Hepatocyte (in vitro differentiated cells): ENCODE results near the gene LTB4R. TPM values are rescaled to one million over a fixed set of nuclear protein-coding genes. Genes with fewer than 3 reads are reported as not detected.
A peak's percentile ranks its signal among the peaks of the same experiment; 100 is the strongest.

ENCODE experiments used
- DNase-seq: peaks from one replicate; pipeline ENCODE4 v3.0.0-alpha.2; 2016; ENCODE audit warnings: low spot score
- H2AFZ ChIP-seq: fragments of 200-600 bp; sonication (generic); 2 replicates; pipeline ENCODE4 v1.6.0; 2016; ENCODE audit warnings: antibody characterized with exemption, mild to moderate bottlenecking
- H3K27ac ChIP-seq: fragments of 200-600 bp; sonication (generic); 2 replicates; pipeline ENCODE4 v1.5.1; 2016; ENCODE audit warnings: mild to moderate bottlenecking
- H3K27me3 ChIP-seq: fragments of 200-600 bp; sonication (generic); 2 replicates; pipeline ENCODE4 v1.6.1; 2016
- H3K36me3 ChIP-seq: fragments of 200-600 bp; sonication (generic); replicated peaks from 2 replicates; pipeline ENCODE4 v1.5.1; 2016; ENCODE audit warnings: low read depth; ENCODE audit not compliant: insufficient read depth
- H3K4me1 ChIP-seq: fragments of 200-600 bp; sonication (generic); 2 replicates; pipeline ENCODE4 v1.5.1; 2016; ENCODE audit warnings: mild to moderate bottlenecking, moderate library complexity; ENCODE audit not compliant: insufficient read depth
- H3K4me2 ChIP-seq: fragments of 200-600 bp; sonication (generic); 2 replicates; pipeline ENCODE4 v1.6.0; 2016
- H3K4me3 ChIP-seq: fragments of 200-600 bp; sonication (generic); 2 replicates; pipeline ENCODE4 v1.5.1; 2016; ENCODE audit warnings: mild to moderate bottlenecking
- H3K79me2 ChIP-seq: fragments of 200-600 bp; sonication (generic); 2 replicates; pipeline ENCODE4 v1.6.0; 2017; ENCODE audit warnings: mild to moderate bottlenecking
- H3K9me2 ChIP-seq: fragments of 200-600 bp; sonication (generic); replicated peaks from 2 replicates; pipeline ENCODE4 v1.6.0; 2017; ENCODE audit warnings: mild to moderate bottlenecking; ENCODE audit not compliant: insufficient read depth
- H3K9me3 ChIP-seq: fragments of 200-600 bp; sonication (generic); 2 replicates; pipeline ENCODE4 v1.5.1; 2016; ENCODE audit warnings: low read depth, mild to moderate bottlenecking
- H4K20me1 ChIP-seq: fragments of 200-600 bp; sonication (generic); 2 replicates; pipeline ENCODE4 v1.6.0; 2016; ENCODE audit warnings: mild to moderate bottlenecking; ENCODE audit not compliant: insufficient read depth, poor library complexity, severe bottlenecking
- EZH2 ChIP-seq: fragments of 200-600 bp; sonication (generic); IDR thresholded peaks from 2 replicates; pipeline ENCODE4 v1.6.1; 2016; ENCODE audit warnings: antibody characterized with exemption, mild to moderate bottlenecking, borderline replicate concordance
- EZH2phosphoT487 ChIP-seq: fragments of 200-600 bp; sonication (generic); IDR thresholded peaks from one replicate; pipeline ENCODE4 v1.6.1; 2018; ENCODE audit warnings: antibody characterized with exemption, mild to moderate bottlenecking, low read depth, moderate library complexity; ENCODE audit not compliant: unreplicated experiment, severe bottlenecking
- WGBS: methylation state at CpG from one replicate; pipeline ENCODE4 v1.1.6; 2016; ENCODE audit warnings: low lambda C conversion rate; ENCODE audit errors: missing lambda C conversion rate; 5-methylcytosine and 5-hydroxymethylcytosine counted together
- polyA plus RNA-seq: library from polyadenylated mRNA; unstranded; fragments of >200 nt; fragmentation: Nextera tagmentation; extraction: Ambion mirVana; gene quantifications from 2 replicates; pipeline ENCODE4 v1.2.1, GENCODE V29; 2016
- total RNA-seq: library from RNA; depleted of rRNA; stranded (reverse); fragments of >200 nt; gene quantifications from 2 replicates; pipeline ENCODE4 v1.2.3, GENCODE V29; 2014
- TF ChIP-seq, protein P1 (sequence below): fragments of 200-600 bp; sonication (generic); IDR thresholded peaks from 2 replicates; pipeline ENCODE4 v1.5.1; 2016; ENCODE audit warnings: antibody characterized with exemption, mild to moderate bottlenecking; ENCODE audit not compliant: poor library complexity

The LTB4R gene
- total and polyA plus RNA-seq, 2 experiments from 2014 or later = 3.6 to 5.1 TPM

DNA sequence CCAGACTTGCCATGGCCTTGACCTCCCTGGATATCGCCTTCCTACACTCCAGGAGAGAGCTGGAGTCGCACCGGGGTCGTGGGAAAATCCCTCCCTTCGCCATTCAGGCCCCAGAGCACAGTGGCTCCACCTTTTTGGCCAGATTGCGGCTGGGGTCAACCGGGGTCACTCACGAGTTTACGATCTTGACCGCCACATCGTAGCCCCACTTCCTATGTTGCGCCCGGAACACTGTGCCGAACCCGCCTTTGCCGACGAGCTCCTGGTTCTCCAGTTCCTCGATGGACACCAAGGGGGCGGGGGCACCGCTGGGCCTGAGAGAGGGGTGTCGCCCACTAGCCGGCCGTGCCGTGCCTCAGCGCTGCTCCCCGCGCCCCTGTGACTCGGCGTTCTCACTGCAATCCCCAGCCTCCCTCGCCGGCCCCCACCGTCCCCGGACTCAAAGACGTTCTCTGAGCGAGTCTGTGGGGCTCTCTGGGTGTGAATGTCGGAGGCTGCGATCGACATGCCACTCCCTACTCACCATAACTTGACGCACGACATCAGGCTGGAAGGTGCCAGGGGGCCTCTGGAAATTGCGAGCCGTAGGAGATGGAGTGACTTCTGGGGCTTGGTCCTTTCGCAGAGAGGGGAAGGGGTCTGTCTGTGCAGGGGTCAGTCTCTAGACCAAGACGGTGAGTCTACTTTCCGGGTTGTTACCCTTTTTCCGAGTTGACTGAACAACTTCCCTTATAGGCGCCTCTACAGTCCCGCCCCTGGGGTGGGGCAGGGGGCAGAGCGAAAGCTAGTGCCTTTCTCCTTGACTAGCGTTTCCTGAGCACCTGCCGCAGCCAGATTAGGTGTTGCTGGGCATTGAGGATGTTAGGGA lies 28.2 kb downstream of the LTB4R start, which contains the start of gene RIPK3:
Gene RIPK3 (minus strand): TSS at position 708 of the 868 bp plus-strand sequence. CDS start 165 bp downstream, at position 543.
- Histone ChIP-seq H4K20me1 (no peaks in the 10 kb centered on the region), H3K4me1 (peaks cover 13% of the 10 kb centered on the region), H2AFZ (peak within 1 kb of the TSS; percentile 55), H3K79me2 (no peaks in the 10 kb centered on the region), H3K4me3 (peak within 1 kb of the TSS; percentile 37), H3K9me2 (no peaks in the 10 kb centered on the region), H3K27ac (no peak within 1 kb of the TSS), H3K36me3 (no peaks in the 10 kb centered on the region), H3K27me3 (peaks cover 47% of the 10 kb centered on the region), H3K9me3 (no peaks in the 10 kb centered on the region), H3K4me2 (peak within 1 kb of the TSS; percentile 83)
- DNase-seq = peak; percentile 70
- 12% methylated on average over 40 of the region's 51 CpGs for WGBS
- TF ChIP-seq EZH2phosphoT487 = no peak
- TF ChIP-seq EZH2 = no peak
- TF ChIP-seq, protein P1, sequence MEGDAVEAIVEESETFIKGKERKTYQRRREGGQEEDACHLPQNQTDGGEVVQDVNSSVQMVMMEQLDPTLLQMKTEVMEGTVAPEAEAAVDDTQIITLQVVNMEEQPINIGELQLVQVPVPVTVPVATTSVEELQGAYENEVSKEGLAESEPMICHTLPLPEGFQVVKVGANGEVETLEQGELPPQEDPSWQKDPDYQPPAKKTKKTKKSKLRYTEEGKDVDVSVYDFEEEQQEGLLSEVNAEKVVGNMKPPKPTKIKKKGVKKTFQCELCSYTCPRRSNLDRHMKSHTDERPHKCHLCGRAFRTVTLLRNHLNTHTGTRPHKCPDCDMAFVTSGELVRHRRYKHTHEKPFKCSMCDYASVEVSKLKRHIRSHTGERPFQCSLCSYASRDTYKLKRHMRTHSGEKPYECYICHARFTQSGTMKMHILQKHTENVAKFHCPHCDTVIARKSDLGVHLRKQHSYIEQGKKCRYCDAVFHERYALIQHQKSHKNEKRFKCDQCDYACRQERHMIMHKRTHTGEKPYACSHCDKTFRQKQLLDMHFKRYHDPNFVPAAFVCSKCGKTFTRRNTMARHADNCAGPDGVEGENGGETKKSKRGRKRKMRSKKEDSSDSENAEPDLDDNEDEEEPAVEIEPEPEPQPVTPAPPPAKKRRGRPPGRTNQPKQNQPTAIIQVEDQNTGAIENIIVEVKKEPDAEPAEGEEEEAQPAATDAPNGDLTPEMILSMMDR = no peak

DNA sequence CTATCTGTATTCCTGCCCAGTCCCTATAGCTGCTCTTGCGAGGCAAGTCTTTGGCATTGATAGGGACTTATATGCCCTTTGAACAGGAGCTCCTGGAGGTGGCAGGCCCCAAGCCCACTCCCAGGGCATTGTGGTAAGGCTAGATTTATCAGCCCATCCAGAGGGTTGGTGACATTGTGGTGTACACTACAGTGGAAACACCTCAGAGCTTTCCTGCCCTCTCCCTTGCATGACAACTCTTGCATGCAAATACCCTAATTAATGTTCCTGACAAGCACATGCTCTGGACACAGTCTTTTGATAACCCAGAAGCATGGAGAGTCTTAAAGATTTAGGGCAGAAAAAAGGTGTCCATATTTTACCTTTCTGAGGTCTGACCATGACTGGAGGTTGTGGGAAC lies 29.3 kb downstream of the LTB4R start:
- DNase-seq = no peak
- Histone ChIP-seq H3K9me2 (no peaks in the 10 kb centered on the region), H4K20me1 (no peaks in the 10 kb centered on the region), H3K36me3 (no peaks in the 10 kb centered on the region), H3K27ac (no peak overlapping the region), H3K4me2 (no peak overlapping the region), H3K9me3 (no peaks in the 10 kb centered on the region), H3K4me1 (peaks cover 7% of the 10 kb centered on the region), H2AFZ (no peak overlapping the region), H3K4me3 (no peak overlapping the region), H3K27me3 (peaks cover 36% of the 10 kb centered on the region), H3K79me2 (no peaks in the 10 kb centered on the region)
- WGBS = 85% methylated on average over 1 of the region's 1 CpG
- TF ChIP-seq, protein P1 = no peak
- no peak for TF ChIP-seq EZH2phosphoT487
- no peak for TF ChIP-seq EZH2

DNA sequence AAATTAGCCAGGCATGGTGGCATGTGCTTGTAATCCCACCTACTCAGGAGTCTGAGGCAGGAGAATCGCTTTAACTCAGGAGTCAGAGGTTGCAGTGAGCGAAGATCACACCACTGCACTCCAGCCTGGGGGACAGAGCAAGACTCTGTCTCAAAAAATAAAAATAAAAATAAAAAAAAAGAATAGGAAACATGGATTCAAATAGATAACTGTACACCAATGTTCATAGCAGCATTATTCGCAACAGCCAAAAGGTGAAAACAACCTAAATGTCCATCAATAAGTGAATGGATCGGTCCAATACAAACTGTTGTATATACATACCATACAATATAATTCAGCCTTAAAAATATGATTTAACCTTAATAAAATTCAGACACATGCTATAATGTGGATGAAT lies 31.6 kb downstream of the LTB4R start:
- Histone ChIP-seq H3K9me2 (no peaks in the 10 kb centered on the region), H3K27me3 (peaks cover 22% of the 10 kb centered on the region), H3K4me1 (peaks cover 7% of the 10 kb centered on the region), H3K9me3 (no peaks in the 10 kb centered on the region), H3K4me2 (no peak overlapping the region), H4K20me1 (no peaks in the 10 kb centered on the region), H3K4me3 (no peak overlapping the region), H3K79me2 (no peaks in the 10 kb centered on the region), H3K36me3 (no peaks in the 10 kb centered on the region), H2AFZ (no peak overlapping the region), H3K27ac (no peak overlapping the region)
- no peak for DNase-seq
- TF ChIP-seq, protein P1 = no peak
- no peak for TF ChIP-seq EZH2
- TF ChIP-seq EZH2phosphoT487 = no peak
- WGBS = 95% methylated on average over 4 of the region's 4 CpGs
